GM12872 (cell line): Measurements from ENCODE around the gene GOLGA3.

Experiments
- TF ChIP-seq, protein P1 (sequence below): IDR thresholded peaks from 3 replicates; pipeline ENCODE4 v1.5.1; 2011; ENCODE audit warnings: low read depth, mild to moderate bottlenecking, low read length, moderate library complexity; ENCODE audit not compliant: insufficient read depth

The GOLGA3 gene

GRCh38 chr12:132731574-132731973 lies 97.1 kb downstream of the GOLGA3 start:
- TF ChIP-seq, protein P1, sequence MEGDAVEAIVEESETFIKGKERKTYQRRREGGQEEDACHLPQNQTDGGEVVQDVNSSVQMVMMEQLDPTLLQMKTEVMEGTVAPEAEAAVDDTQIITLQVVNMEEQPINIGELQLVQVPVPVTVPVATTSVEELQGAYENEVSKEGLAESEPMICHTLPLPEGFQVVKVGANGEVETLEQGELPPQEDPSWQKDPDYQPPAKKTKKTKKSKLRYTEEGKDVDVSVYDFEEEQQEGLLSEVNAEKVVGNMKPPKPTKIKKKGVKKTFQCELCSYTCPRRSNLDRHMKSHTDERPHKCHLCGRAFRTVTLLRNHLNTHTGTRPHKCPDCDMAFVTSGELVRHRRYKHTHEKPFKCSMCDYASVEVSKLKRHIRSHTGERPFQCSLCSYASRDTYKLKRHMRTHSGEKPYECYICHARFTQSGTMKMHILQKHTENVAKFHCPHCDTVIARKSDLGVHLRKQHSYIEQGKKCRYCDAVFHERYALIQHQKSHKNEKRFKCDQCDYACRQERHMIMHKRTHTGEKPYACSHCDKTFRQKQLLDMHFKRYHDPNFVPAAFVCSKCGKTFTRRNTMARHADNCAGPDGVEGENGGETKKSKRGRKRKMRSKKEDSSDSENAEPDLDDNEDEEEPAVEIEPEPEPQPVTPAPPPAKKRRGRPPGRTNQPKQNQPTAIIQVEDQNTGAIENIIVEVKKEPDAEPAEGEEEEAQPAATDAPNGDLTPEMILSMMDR, result no peak

DNA sequence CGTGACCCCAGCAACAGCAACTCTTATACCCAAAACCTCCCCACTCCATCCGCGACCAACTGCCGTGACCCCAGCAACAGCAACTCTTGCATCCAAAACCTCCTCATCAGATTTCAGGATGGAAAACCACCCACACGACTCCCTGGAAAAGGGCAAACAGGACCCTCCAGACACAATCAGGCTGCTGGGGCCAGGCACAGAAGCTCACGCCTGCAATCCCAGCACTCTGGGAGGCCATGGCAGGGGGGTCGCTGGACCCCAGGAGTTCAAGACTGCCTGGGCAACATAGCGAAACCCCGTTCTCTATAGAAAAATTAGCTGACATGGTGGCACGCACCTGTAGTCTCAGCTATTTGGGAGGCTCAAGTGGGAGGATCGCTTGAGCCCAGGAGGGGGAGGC lies 98.3 kb downstream of the GOLGA3 start:
- TF ChIP-seq, protein P1, result no peak

- TF ChIP-seq, protein P1, result no peak
Measured at GRCh38 chr12:132729541-132730320, 98.9 kb downstream of the GOLGA3 start.

DNA sequence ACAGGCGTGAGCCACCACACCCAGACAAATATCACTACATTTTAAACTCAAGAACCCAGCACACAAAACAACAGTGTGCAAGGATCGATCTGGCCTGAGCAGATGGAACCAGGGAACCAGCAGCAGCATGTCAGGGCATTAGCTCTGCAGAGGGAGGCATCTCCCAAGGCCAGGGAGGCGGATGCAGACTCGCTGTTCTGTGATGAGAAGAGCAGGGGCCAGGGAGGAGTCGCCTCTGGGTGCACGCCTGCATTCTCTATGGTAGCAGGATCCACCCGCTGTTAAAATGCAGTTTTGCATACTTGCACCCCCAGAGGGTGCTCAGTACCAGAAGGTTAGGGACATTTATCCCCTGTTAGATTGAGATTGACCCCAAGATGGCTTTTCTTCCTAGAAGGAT lies 100.2 kb downstream of the GOLGA3 start:
- TF ChIP-seq, protein P1, result no peak

GRCh38 chr12:132727091-132727794 lies 101.4 kb downstream of the GOLGA3 start:
- TF ChIP-seq, protein P1, result no peak

GRCh38 chr12:132726386-132726785 lies 102.3 kb downstream of the GOLGA3 start:
- TF ChIP-seq, protein P1, result no peak

- TF ChIP-seq, protein P1, result no peak
Measured at GRCh38 chr12:132724506-132725241, 104.0 kb downstream of the GOLGA3 start.
